Activated T-cell treated with anti-CD3 and anti-CD28 coated beads, Interleukin-2, amount 50 U/mL, for 4 hours (primary cell): ENCODE measurements around the gene NPY2R. TPM values are rescaled to one million over a fixed set of nuclear protein-coding genes. Genes with fewer than 3 reads are reported as not detected.

ENCODE experiments used
- total RNA-seq, 3 donors: library from RNA; stranded (reverse); gene quantifications; one replicate each; pipeline ENCODE4 v1.2.1, GENCODE V29; 2021

NPY2R gene
- total RNA-seq, 3 donors from 2014 or later, result not detected

Other genes with a start within 250 kb of the NPY2R start
- 10 to 100 TPM in 1 of 3 donors, 1 to 10 TPM in 2; 7.6 to 10.9 (median 9.8) TPM for gene MAP9, start 168.3 kb downstream of the NPY2R start, total RNA-seq